RWPE2 (cell line): ENCODE measurements around the gene MLPH.
A peak's percentile ranks its signal among the peaks of the same experiment; 100 is the strongest.

ENCODE experiments used
- ATAC-seq: fragments of 200-7000 bp; cut with Tn5 transposase; 3 replicates; pipeline ENCODE4 v1.9.1; 2021; ENCODE audit warnings: low read depth
- DNase-seq: peaks from one replicate; pipeline ENCODE4 v3.0.0-alpha.2; 2020; ENCODE audit warnings: low spot score
- H3K27ac ChIP-seq: fragments of 450-650 bp; 2 replicates; pipeline ENCODE4 v1.5.1; 2017; ENCODE audit warnings: mild to moderate bottlenecking; ENCODE audit not compliant: poor library complexity, severe bottlenecking
- H3K27me3 ChIP-seq: fragments of 250-450 bp; sonication (Bioruptor Pico); 2 replicates; pipeline ENCODE4 v1.5.1; 2021; ENCODE audit warnings: mild to moderate bottlenecking, moderate library complexity; ENCODE audit not compliant: insufficient read depth, poor library complexity, severe bottlenecking
- H3K36me3 ChIP-seq: fragments of 250-450 bp; sonication (Bioruptor Pico); 2 replicates; pipeline ENCODE4 v1.5.1; 2020; ENCODE audit warnings: low read depth, mild to moderate bottlenecking, moderate library complexity
- H3K4me1 ChIP-seq: fragments of 250-450 bp; sonication (Bioruptor Pico); 2 replicates; pipeline ENCODE4 v1.5.1; 2021; ENCODE audit warnings: mild to moderate bottlenecking, moderate library complexity; ENCODE audit not compliant: insufficient read depth, poor library complexity, severe bottlenecking
- H3K4me3 ChIP-seq: fragments of 250-450 bp; sonication (Bioruptor Pico); 2 replicates; pipeline ENCODE4 v1.5.1; 2021; ENCODE audit warnings: mild to moderate bottlenecking, moderate library complexity; ENCODE audit not compliant: severe bottlenecking
- H3K9me3 ChIP-seq: fragments of 250-450 bp; sonication (Bioruptor Pico); 2 replicates; pipeline ENCODE4 v1.5.1; 2021; ENCODE audit warnings: mild to moderate bottlenecking, moderate library complexity; ENCODE audit not compliant: severe bottlenecking
- CTCF ChIP-seq: fragments of 450-650 bp; IDR thresholded peaks from one replicate; pipeline ENCODE4 v1.5.1; 2017; ENCODE audit warnings: mild to moderate bottlenecking, moderate library complexity; ENCODE audit not compliant: poor library complexity, severe bottlenecking

MLPH gene

DNA sequence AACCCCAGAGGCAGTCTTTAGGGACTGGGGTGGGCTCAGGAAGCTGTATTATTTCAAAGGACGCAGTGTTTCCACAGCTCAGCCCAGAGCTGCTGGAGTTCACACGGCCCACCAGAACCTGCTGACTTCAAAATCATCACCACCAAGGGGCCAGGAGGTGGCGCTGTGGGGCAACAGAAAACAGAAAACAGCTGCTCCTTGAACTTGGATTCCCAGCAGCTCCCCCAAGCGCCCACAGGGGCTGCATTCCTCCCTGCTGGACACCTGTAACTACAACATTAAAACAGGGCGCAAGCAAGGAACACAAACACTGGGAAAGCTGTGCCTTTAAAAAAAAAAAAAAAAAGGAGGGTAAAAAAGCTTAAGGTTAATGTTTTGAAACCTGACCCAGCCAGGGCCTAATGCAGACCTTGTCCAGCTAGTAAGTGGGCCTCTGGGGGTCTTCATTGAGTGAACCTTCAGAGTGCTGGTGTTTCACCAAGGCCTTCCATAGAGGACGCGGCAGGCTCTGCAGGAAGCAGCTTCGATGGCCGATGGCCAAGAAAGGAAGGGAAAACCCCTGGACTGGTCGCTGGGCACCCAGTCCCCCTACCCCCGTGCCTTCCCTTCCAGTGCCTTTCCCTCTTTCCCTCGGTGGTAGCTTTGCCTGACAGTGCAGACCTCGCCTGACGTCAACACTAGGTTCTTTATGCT is 25.9 kb downstream of the MLPH start:
- no peak overlapping the region for H3K4me3 ChIP-seq
- H3K27me3 ChIP-seq, result no peaks in the 10 kb centered on the region
- TF ChIP-seq CTCF, result peak; percentile 93
- ATAC-seq, result peak; percentile 84
- H3K36me3 ChIP-seq, result peaks cover 12% of the 10 kb centered on the region; the same call in 1 of the 2 replicates
- no peaks in the 10 kb centered on the region for H3K9me3 ChIP-seq
- no peak overlapping the region for H3K27ac ChIP-seq
- DNase-seq, result no peak
- H3K4me1 ChIP-seq, result no peaks in the 10 kb centered on the region

DNA sequence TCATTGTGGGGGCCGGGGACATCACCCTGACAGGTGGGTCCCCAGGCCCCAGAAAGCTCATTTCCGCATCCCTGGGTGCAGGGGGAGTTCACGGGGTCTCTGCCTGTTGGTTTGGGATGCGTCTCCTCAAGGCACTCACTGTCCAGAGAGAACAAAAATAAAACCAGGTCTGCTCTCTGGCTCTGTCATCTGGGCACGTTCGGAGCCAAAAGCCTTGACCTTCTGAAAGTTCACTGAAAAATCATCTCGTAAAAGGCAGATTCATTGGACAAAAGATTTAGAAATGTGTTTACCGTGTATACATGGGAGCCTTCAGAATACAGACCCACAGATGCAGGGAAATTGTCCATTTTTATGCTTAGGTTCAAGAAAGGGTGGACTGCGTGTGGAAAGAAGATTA is 26.6 kb downstream of the MLPH start:
- ATAC-seq (no peak), DNase-seq (no peak)
- Histone ChIP-seq H3K36me3 (peaks cover 12% of the 10 kb centered on the region; the same call in 1 of the 2 replicates), H3K27ac (no peak overlapping the region), H3K4me3 (no peak overlapping the region), H3K9me3 (no peaks in the 10 kb centered on the region), H3K4me1 (no peaks in the 10 kb centered on the region), H3K27me3 (no peaks in the 10 kb centered on the region)
- no peak for TF ChIP-seq CTCF

DNA sequence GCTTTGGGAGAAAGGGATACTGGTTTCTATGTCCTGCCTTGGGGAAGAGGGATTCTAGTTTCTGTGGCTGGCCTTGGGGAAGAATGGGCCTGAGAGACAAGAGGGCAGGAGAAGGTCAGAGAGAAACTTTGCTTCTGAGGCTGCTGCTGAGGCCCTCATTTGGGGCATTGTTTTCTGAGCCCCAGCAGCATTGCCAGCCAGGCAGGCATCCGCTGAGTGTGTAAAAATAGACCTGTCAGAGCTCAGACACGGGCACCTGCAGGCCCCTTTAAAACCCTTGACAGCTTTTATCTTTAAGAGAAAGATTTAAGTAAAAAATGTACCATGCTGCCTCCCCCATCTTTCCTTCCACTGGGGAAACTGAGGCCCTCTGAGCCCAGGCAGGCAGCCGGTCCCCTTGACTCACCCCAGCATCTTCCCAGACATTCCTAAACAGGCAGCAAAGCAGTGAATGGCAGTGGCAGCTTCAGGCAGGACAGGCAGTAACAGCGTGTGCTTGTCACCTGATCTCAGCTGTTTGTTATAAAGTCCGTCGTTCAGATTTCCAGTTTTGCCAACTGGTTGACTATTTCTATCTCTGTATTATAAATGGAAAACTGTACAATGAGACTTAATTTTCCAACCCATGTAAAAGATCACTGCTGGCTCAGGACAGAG is 27.6 kb downstream of the MLPH start:
- H3K4me3 ChIP-seq, result no peak overlapping the region
- ATAC-seq, result no peak
- H3K9me3 ChIP-seq, result no peaks in the 10 kb centered on the region
- H3K36me3 ChIP-seq, result peaks cover 12% of the 10 kb centered on the region; the same call in 1 of the 2 replicates
- H3K27me3 ChIP-seq, result no peaks in the 10 kb centered on the region
- TF ChIP-seq CTCF, result no peak
- DNase-seq, result no peak
- no peaks in the 10 kb centered on the region for H3K4me1 ChIP-seq
- no peak overlapping the region for H3K27ac ChIP-seq

- no peak for TF ChIP-seq CTCF
- Histone ChIP-seq H3K27ac (no peak overlapping the region), H3K9me3 (no peaks in the 10 kb centered on the region), H3K36me3 (peaks cover 11% of the 10 kb centered on the region; the same call in 1 of the 2 replicates), H3K27me3 (no peaks in the 10 kb centered on the region), H3K4me3 (no peak overlapping the region), H3K4me1 (no peaks in the 10 kb centered on the region)
- DNase-seq (no peak), ATAC-seq (no peak)
Observed at GRCh38 chr2:237515166-237515565, 28.1 kb downstream of the MLPH start.
